ENCODE data around the gene ARL4A.

Gene ARL4A

GRCh38 chr7:12722636-12723605 is 35.5 kb downstream of the ARL4A start:
- no peaks in the 10 kb centered on the region for H3K27me3 Mint-ChIP-seq
- ATAC-seq (no peak), DNase-seq (no peak)
- peak overlapping the region; percentile 42 to 63 for H3K27ac Mint-ChIP-seq
- H3K9me3 Mint-ChIP-seq = no peaks in the 10 kb centered on the region
- peaks cover 23% of the 10 kb centered on the region for H3K4me1 Mint-ChIP-seq
- H3K4me3 Mint-ChIP-seq = peak overlapping the region in 1 of 2 donors; percentile 6

GRCh38 chr7:12725575-12726316 is 38.3 kb downstream of the ARL4A start:
- peaks cover 18% of the 10 kb centered on the region for H3K4me1 Mint-ChIP-seq
- no peaks in the 10 kb centered on the region for H3K27me3 Mint-ChIP-seq
- no peak for ATAC-seq
- no peak overlapping the region for H3K27ac Mint-ChIP-seq
- no peaks in the 10 kb centered on the region for H3K9me3 Mint-ChIP-seq
- no peak overlapping the region for H3K4me3 Mint-ChIP-seq
- DNase-seq = no peak

GRCh38 chr7:12726908-12727307 is 39.5 kb downstream of the ARL4A start:
- ATAC-seq (no peak), DNase-seq (no peak)
- Mint-ChIP-seq H3K27me3 (no peaks in the 10 kb centered on the region), H3K27ac (no peak overlapping the region), H3K4me1 (peaks cover 26% of the 10 kb centered on the region), H3K4me3 (no peak overlapping the region), H3K9me3 (no peaks in the 10 kb centered on the region)

- no peaks in the 10 kb centered on the region for H3K9me3 Mint-ChIP-seq
- no peaks in the 10 kb centered on the region for H3K27me3 Mint-ChIP-seq
- no peak overlapping the region for H3K4me3 Mint-ChIP-seq
- no peak overlapping the region for H3K27ac Mint-ChIP-seq
- DNase-seq = no peak
- no peak for ATAC-seq
- H3K4me1 Mint-ChIP-seq = peaks cover 23% of the 10 kb centered on the region
These were observed 40.2 kb downstream of the ARL4A start for GRCh38 chr7:12727455-12728191.

- no peaks in the 10 kb centered on the region for H3K27me3 Mint-ChIP-seq
- DNase-seq (no peak), ATAC-seq (no peak)
- no peak overlapping the region for H3K27ac Mint-ChIP-seq
- peaks cover 18% of the 10 kb centered on the region for H3K4me1 Mint-ChIP-seq
- no peaks in the 10 kb centered on the region for H3K9me3 Mint-ChIP-seq
- no peak overlapping the region for H3K4me3 Mint-ChIP-seq
These were observed 40.7 kb downstream of the ARL4A start for GRCh38 chr7:12728192-12728538.

GRCh38 chr7:12729112-12729511 is 41.7 kb downstream of the ARL4A start:
- Mint-ChIP-seq H3K9me3 (no peaks in the 10 kb centered on the region), H3K27ac (peak overlapping the region in 1 of 2 donors; percentile 27), H3K4me1 (peaks cover 15% of the 10 kb centered on the region), H3K4me3 (no peak overlapping the region), H3K27me3 (no peaks in the 10 kb centered on the region)
- DNase-seq (no peak), ATAC-seq (no peak)

GRCh38 chr7:12730523-12730922 is 43.1 kb downstream of the ARL4A start:
- DNase-seq = no peak
- no peaks in the 10 kb centered on the region for H3K27me3 Mint-ChIP-seq
- H3K4me3 Mint-ChIP-seq = no peak overlapping the region
- no peak overlapping the region for H3K27ac Mint-ChIP-seq
- no peaks in the 10 kb centered on the region for H3K9me3 Mint-ChIP-seq
- peaks cover 15% of the 10 kb centered on the region for H3K4me1 Mint-ChIP-seq
- peak; percentile 56 for ATAC-seq

- no peaks in the 10 kb centered on the region for H3K27me3 Mint-ChIP-seq
- H3K9me3 Mint-ChIP-seq = no peaks in the 10 kb centered on the region
- peak overlapping the region in 1 of 2 donors; percentile 69 for H3K27ac Mint-ChIP-seq
- no peak for DNase-seq
- peak overlapping the region in 1 of 2 donors; percentile 35 for H3K4me3 Mint-ChIP-seq
- H3K4me1 Mint-ChIP-seq = peaks cover 15% of the 10 kb centered on the region
- peak; percentile 59 for ATAC-seq
These were observed 43.8 kb downstream of the ARL4A start for GRCh38 chr7:12731214-12731656.

GRCh38 chr7:12731775-12732174 is 44.3 kb downstream of the ARL4A start:
- Mint-ChIP-seq H3K4me1 (peaks cover 15% of the 10 kb centered on the region), H3K27ac (no peak overlapping the region), H3K9me3 (no peaks in the 10 kb centered on the region), H3K27me3 (no peaks in the 10 kb centered on the region), H3K4me3 (no peak overlapping the region)
- no peak for ATAC-seq
- no peak for DNase-seq

- Mint-ChIP-seq H3K4me1 (peaks cover 15% of the 10 kb centered on the region), H3K4me3 (no peak overlapping the region), H3K9me3 (no peaks in the 10 kb centered on the region), H3K27me3 (no peaks in the 10 kb centered on the region), H3K27ac (no peak overlapping the region)
- DNase-seq (no peak), ATAC-seq (no peak)
These were observed 45.0 kb downstream of the ARL4A start for GRCh38 chr7:12732428-12732827.

GRCh38 chr7:12735923-12736322 is 48.5 kb downstream of the ARL4A start:
- H3K4me3 Mint-ChIP-seq = no peak overlapping the region
- H3K27ac Mint-ChIP-seq = no peak overlapping the region
- no peaks in the 10 kb centered on the region for H3K9me3 Mint-ChIP-seq
- no peaks in the 10 kb centered on the region for H3K27me3 Mint-ChIP-seq
- ATAC-seq (no peak), DNase-seq (no peak)
- H3K4me1 Mint-ChIP-seq = peaks cover 6% of the 10 kb centered on the region

- no peaks in the 10 kb centered on the region for H3K4me1 Mint-ChIP-seq
- DNase-seq (no peak), ATAC-seq (no peak)
- no peaks in the 10 kb centered on the region for H3K9me3 Mint-ChIP-seq
- H3K4me3 Mint-ChIP-seq = no peak overlapping the region
- H3K27ac Mint-ChIP-seq = no peak overlapping the region
- H3K27me3 Mint-ChIP-seq = no peaks in the 10 kb centered on the region
These were observed 49.9 kb downstream of the ARL4A start for GRCh38 chr7:12737373-12737772.

- no peaks in the 10 kb centered on the region for H3K27me3 Mint-ChIP-seq
- ATAC-seq (no peak), DNase-seq (no peak)
- no peaks in the 10 kb centered on the region for H3K4me1 Mint-ChIP-seq
- H3K27ac Mint-ChIP-seq = no peak overlapping the region
- H3K9me3 Mint-ChIP-seq = no peaks in the 10 kb centered on the region
- no peak overlapping the region for H3K4me3 Mint-ChIP-seq
These were observed 50.4 kb downstream of the ARL4A start for GRCh38 chr7:12737836-12738235.

GRCh38 chr7:12738665-12739064 is 51.2 kb downstream of the ARL4A start:
- Mint-ChIP-seq H3K4me3 (no peak overlapping the region), H3K4me1 (no peaks in the 10 kb centered on the region), H3K9me3 (no peaks in the 10 kb centered on the region), H3K27me3 (no peaks in the 10 kb centered on the region), H3K27ac (no peak overlapping the region)
- no peak for DNase-seq
- ATAC-seq = no peak
